GM20000 (cell line): ENCODE data around the gene CES2.

Source experiments
- DNase-seq: peaks from one replicate; pipeline ENCODE4 v3.0.0; 2012; ENCODE audit warnings: low spot score
- CTCF ChIP-seq: IDR thresholded peaks from 2 replicates; pipeline ENCODE4 v1.5.1; 2012; ENCODE audit warnings: mild to moderate bottlenecking, control low read depth; ENCODE audit errors: extremely low read depth, missing control alignments

Gene CES2

GRCh38 chr16:66915041-66915440 lies 20.3 kb upstream of the CES2 start:
- no peak for TF ChIP-seq CTCF
- no peak for DNase-seq

- no peak for DNase-seq
These were observed 18.8 kb upstream of the CES2 start for GRCh38 chr16:66916518-66916917.

GRCh38 chr16:66917741-66918140 lies 17.6 kb upstream of the CES2 start:
- no peak for TF ChIP-seq CTCF
- no peak for DNase-seq

More at GRCh38 chr16:66916518-66916917, 18.8 kb upstream of the CES2 start:
- TF ChIP-seq CTCF, result no peak

GRCh38 chr16:66918355-66918754 lies 17.0 kb upstream of the CES2 start:
- TF ChIP-seq CTCF, result no peak
- DNase-seq, result no peak

GRCh38 chr16:66918803-66919568 lies 16.3 kb upstream of the CES2 start, which contains the start of gene CDH16:
Gene CDH16, minus strand, starts transcription at chr16:66918885. Its CDS starts 820 bp downstream, at chr16:66918065.
- no peak for TF ChIP-seq CTCF
- DNase-seq, result no peak

GRCh38 chr16:66919569-66920298 lies 15.6 kb upstream of the CES2 start:
- DNase-seq, result no peak
- TF ChIP-seq CTCF, result no peak

- TF ChIP-seq CTCF, result no peak
- no peak for DNase-seq
These were observed 15.1 kb upstream of the CES2 start for GRCh38 chr16:66920299-66920590.
